ENCODE measurements around the gene IFNGR1. TPM values are rescaled to one million over a fixed set of nuclear protein-coding genes. Genes with fewer than 3 reads are reported as not detected.

The IFNGR1 gene
- total RNA-seq, 1 donor from 2014 or later: 52.7 TPM

- Mint-ChIP-seq H3K27ac (ENCODE audit: unreplicated experiment) (no peak overlapping the region), H3K4me1 (ENCODE audit: low read depth) (no peaks in the 10 kb centered on the region), H3K9me3 (ENCODE audit: low read depth) (peaks cover 34% of the 10 kb centered on the region), H3K36me3 (ENCODE audit: low read depth) (peaks cover 3% of the 10 kb centered on the region), H3K27me3 (ENCODE audit: low read depth) (no peaks in the 10 kb centered on the region), H3K4me3 (ENCODE audit: unreplicated experiment) (no peak overlapping the region)
- no peak for TF ChIP-seq CTCF (IDR thresholded peaks at IDR 0.05)
- DNase-seq (ENCODE audit: low spot score): no peak
Measured at GRCh38 chr6:137188855-137189254, 30.3 kb downstream of the IFNGR1 start.

GRCh38 chr6:137185290-137185689 lies 33.9 kb downstream of the IFNGR1 start:
- Mint-ChIP-seq H3K27ac (ENCODE audit: unreplicated experiment) (no peak overlapping the region), H3K4me3 (ENCODE audit: unreplicated experiment) (no peak overlapping the region), H3K36me3 (ENCODE audit: low read depth) (peaks cover 3% of the 10 kb centered on the region), H3K4me1 (ENCODE audit: low read depth) (no peaks in the 10 kb centered on the region), H3K9me3 (ENCODE audit: low read depth) (peaks cover 47% of the 10 kb centered on the region), H3K27me3 (ENCODE audit: low read depth) (no peaks in the 10 kb centered on the region)
- DNase-seq (ENCODE audit: low spot score): no peak
- no peak for TF ChIP-seq CTCF (IDR thresholded peaks at IDR 0.05)

DNA sequence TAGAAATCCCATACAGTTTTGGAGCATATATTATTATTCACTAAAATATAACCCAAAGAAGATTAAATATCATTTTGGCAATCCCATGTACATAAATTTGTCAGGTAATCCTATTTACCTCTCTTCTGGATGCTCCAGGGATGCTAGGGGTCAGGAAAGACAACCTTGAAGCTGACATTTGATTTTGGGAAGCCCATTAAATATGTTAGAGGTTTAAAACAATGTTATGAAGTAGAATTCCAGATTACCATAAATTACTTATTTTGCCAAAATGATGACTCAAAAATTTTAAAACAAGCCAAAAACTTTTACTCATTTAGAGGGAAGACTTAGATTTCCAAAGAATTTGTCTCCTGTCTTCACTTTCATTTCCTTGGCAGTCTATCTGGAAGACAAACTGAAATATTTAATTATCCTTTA lies 36.5 kb downstream of the IFNGR1 start:
- no peak overlapping the region for H3K27ac Mint-ChIP-seq (ENCODE audit: unreplicated experiment)
- peaks cover 2% of the 10 kb centered on the region for H3K36me3 Mint-ChIP-seq (ENCODE audit: low read depth)
- H3K4me1 Mint-ChIP-seq (ENCODE audit: low read depth): no peaks in the 10 kb centered on the region
- H3K27me3 Mint-ChIP-seq (ENCODE audit: low read depth): peaks cover under 1% of the 10 kb centered on the region
- peaks cover 39% of the 10 kb centered on the region for H3K9me3 Mint-ChIP-seq (ENCODE audit: low read depth)
- DNase-seq (ENCODE audit: low spot score): no peak
- TF ChIP-seq CTCF (IDR thresholded peaks at IDR 0.05): no peak
- H3K4me3 Mint-ChIP-seq (ENCODE audit: unreplicated experiment): no peak overlapping the region

GRCh38 chr6:137181891-137182653 lies 37.1 kb downstream of the IFNGR1 start:
- H3K27me3 Mint-ChIP-seq (ENCODE audit: low read depth): peaks cover 4% of the 10 kb centered on the region
- TF ChIP-seq CTCF (IDR thresholded peaks at IDR 0.05): no peak
- peaks cover 2% of the 10 kb centered on the region for H3K36me3 Mint-ChIP-seq (ENCODE audit: low read depth)
- peaks cover 34% of the 10 kb centered on the region for H3K9me3 Mint-ChIP-seq (ENCODE audit: low read depth)
- no peaks in the 10 kb centered on the region for H3K4me1 Mint-ChIP-seq (ENCODE audit: low read depth)
- H3K4me3 Mint-ChIP-seq (ENCODE audit: unreplicated experiment): no peak overlapping the region
- H3K27ac Mint-ChIP-seq (ENCODE audit: unreplicated experiment): no peak overlapping the region
- no peak for DNase-seq (ENCODE audit: low spot score)

DNA sequence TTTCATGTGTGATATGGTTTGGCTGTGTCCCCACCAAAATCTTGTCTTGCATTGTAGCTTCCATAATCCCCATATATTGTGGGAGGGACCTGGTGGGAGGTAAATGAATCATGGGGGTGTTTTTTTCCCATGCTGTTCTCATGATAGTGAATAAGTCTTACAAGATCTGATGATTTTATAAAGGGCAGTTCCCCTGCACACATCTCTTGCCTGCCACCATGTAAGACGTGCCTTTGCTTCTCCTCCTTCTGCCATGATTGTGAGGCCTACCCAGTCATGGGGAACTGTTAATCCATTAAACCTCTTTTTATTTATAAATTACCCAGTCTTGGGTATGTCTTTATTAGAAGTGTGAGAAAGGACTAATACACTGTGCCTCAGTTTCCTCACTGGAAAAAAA lies 41.6 kb downstream of the IFNGR1 start:
- peaks cover 17% of the 10 kb centered on the region for H3K27me3 Mint-ChIP-seq (ENCODE audit: low read depth)
- H3K27ac Mint-ChIP-seq (ENCODE audit: unreplicated experiment): no peak overlapping the region
- no peak overlapping the region for H3K4me3 Mint-ChIP-seq (ENCODE audit: unreplicated experiment)
- no peaks in the 10 kb centered on the region for H3K36me3 Mint-ChIP-seq (ENCODE audit: low read depth)
- H3K9me3 Mint-ChIP-seq (ENCODE audit: low read depth): peaks cover 6% of the 10 kb centered on the region
- no peak for TF ChIP-seq CTCF (IDR thresholded peaks at IDR 0.05)
- DNase-seq (ENCODE audit: low spot score): no peak
- H3K4me1 Mint-ChIP-seq (ENCODE audit: low read depth): no peaks in the 10 kb centered on the region

Data from chondrocyte (in vitro differentiated cells).